Heart left ventricle (tissue), 16 donors: ENCODE measurements around the gene KRTAP6-1. TPM values are rescaled to one million over a fixed set of nuclear protein-coding genes. Genes with fewer than 3 reads are reported as not detected.

Source experiments
- ATAC-seq, 4 donors: fragments of 200-7000 bp; cut with Tn5 transposase; one replicate each; pipeline ENCODE4 v1.9.1; 2020 to 2022; ENCODE audit warnings: moderate library complexity in 4 of 4, mild to moderate bottlenecking in 3 of 4, moderate number of reproducible peaks in 1 of 4
- DNase-seq, 5 donors: peaks; one replicate each; pipeline ENCODE4 v3.0.0-alpha.2; 2020
- H3K27ac ChIP-seq, 12 donors: fragments of 200-600 bp; sonication (generic) in 4 of 12; one replicate each; pipeline versions ENCODE4 v1.5.0 to v1.8.0; 2016 to 2022; ENCODE audit warnings: mild to moderate bottlenecking in 2 of 12
- H3K27me3 ChIP-seq, 9 donors: fragments of 200-600 bp; sonication (generic) in 2 of 9; one replicate each; pipeline versions ENCODE4 v1.5.1 to v1.8.0; 2016 to 2022; ENCODE audit warnings: mild to moderate bottlenecking in 3 of 9
- H3K36me3 ChIP-seq, 9 donors: fragments of 200-600 bp; sonication (generic) in 2 of 9; one replicate each; pipeline versions ENCODE4 v1.5.0 to v1.8.0; 2018 to 2022; ENCODE audit warnings: mild to moderate bottlenecking in 2 of 9
- H3K4me1 ChIP-seq, 12 donors: fragments of 200-600 bp; sonication (generic) in 4 of 12; one replicate each; pipeline versions ENCODE4 v1.5.0 to v1.8.0; 2016 to 2022; ENCODE audit warnings: mild to moderate bottlenecking in 3 of 12
- H3K4me3 ChIP-seq, 12 donors: fragments of 200-600 bp; sonication (generic) in 4 of 12; one replicate each; pipeline versions ENCODE4 v1.5.0 to v1.8.0; 2017 to 2022; ENCODE audit warnings: mild to moderate bottlenecking in 9 of 12, moderate library complexity in 4 of 12
- H3K9me3 ChIP-seq, 12 donors: fragments of 200-600 bp; sonication (generic) in 4 of 12; one replicate each; pipeline versions ENCODE4 v1.5.0 to v1.8.0; 2016 to 2022; ENCODE audit warnings: mild to moderate bottlenecking in 1 of 12
- POLR2A ChIP-seq, 2 donors: fragments of 450-650 bp; IDR thresholded peaks; one replicate each; pipeline ENCODE4 v1.6.1; 2017; ENCODE audit warnings: antibody characterized with exemption in 2 of 2, mild to moderate bottlenecking in 2 of 2, moderate library complexity in 2 of 2
- WGBS, 4 donors: extraction: QIAGEN DNeasy Blood & Tissue Kit in 2 of 4; methylation state at CpG; one replicate each; pipeline versions ENCODE4 v1.1.5 to v1.1.7; 2013 to 2018; 5-methylcytosine and 5-hydroxymethylcytosine counted together
- intact Hi-C, 10 donors: fragments of 100-400 bp; cut with DNase I; formaldehyde crosslinking; loops; one replicate each; pipeline versions ENCODE4 v1.11.1 to v1.14.2; 2022
- polyA plus RNA-seq, 2 donors: library from polyadenylated mRNA; stranded (reverse); fragments of 200-250 nt; gene quantifications; one replicate each; pipeline ENCODE4 v1.2.3, GENCODE V29; 2013
- total RNA-seq, 9 donors: library from RNA; depleted of rRNA in 2 of 9; stranded (reverse); fragments of >200 nt in 2 of 9; fragmentation: NEBNext Ultra II Directional in 3 of 9; extraction: Animal tissue kit (Norgen Biotek cat#: 25700) in 3 of 9; gene quantifications; one replicate each; pipeline versions ENCODE4 v1.1.0 to v1.2.4, GENCODE V29; 2016 to 2023
- TF ChIP-seq, protein P1 (sequence below), 12 donors: fragments of 200-600 bp; sonication (generic) in 4 of 12; IDR thresholded peaks; one replicate each; pipeline versions ENCODE4 v1.5.0 to v1.8.0; 2018 to 2022; ENCODE audit warnings: antibody characterized with exemption in 12 of 12, mild to moderate bottlenecking in 5 of 12
- donor health status: ischemic (EF 13 %, LVEDD 7.1; RV severe dilation, severe dysfunction).
- donor health status: healthy with polysubstance abuse.
- donor health status: DM: no; HTN: yes; CAD: no.
- donor health status: DM: no; HTN: no; CAD: no.
- donor health status: ischemic (EF 25% LVEDD 6.9; RV normal size, moderate dysfunction).
- donor health status: ischemic (EF 25% LVEDD 5.7; RV mildly dilated, moderate dysfunction).
- donor health status: healthy.
- donor health status: DM: yes; HTN: yes; CAD: no.
- donor health status: ischemic (EF 35%, LVEDD 5.7; RV mildly dilated, moderate dysfunction).
- donor health status: nonischemic (EF 11% LVEDD 7.7; RV severe dilation, severe dysfunction).
- donor health status: DM: yes; HTN: yes; CAD: no.
- donor health status: PGD.
- donor health status: ischemic (EF 29% LVEDD 5.4; RV normal size, mild dysfunction).
- donor health status: nonischemic (EF 23%, LVEDD 6.1; RV moderate dilation, normal function).

Gene KRTAP6-1
- total and polyA plus RNA-seq, 11 donors = not detected

- intact Hi-C loops = no loop called here
- 41 to 100% (median 67%) methylated on average over 1 of the region's 1 CpG for WGBS, 4 donors
- Histone ChIP-seq H3K4me1 (no peaks in the 10 kb centered on the region), H3K36me3 (no peaks in the 10 kb centered on the region), H3K27ac (no peak within 1 kb of the TSS), H3K27me3 (no peaks in the 10 kb centered on the region), H3K4me3 (no peak within 1 kb of the TSS), H3K9me3 (peaks cover 0 to 5% (median 0%) of the 10 kb centered on the region in 12 donors)
- TF ChIP-seq, protein P1, sequence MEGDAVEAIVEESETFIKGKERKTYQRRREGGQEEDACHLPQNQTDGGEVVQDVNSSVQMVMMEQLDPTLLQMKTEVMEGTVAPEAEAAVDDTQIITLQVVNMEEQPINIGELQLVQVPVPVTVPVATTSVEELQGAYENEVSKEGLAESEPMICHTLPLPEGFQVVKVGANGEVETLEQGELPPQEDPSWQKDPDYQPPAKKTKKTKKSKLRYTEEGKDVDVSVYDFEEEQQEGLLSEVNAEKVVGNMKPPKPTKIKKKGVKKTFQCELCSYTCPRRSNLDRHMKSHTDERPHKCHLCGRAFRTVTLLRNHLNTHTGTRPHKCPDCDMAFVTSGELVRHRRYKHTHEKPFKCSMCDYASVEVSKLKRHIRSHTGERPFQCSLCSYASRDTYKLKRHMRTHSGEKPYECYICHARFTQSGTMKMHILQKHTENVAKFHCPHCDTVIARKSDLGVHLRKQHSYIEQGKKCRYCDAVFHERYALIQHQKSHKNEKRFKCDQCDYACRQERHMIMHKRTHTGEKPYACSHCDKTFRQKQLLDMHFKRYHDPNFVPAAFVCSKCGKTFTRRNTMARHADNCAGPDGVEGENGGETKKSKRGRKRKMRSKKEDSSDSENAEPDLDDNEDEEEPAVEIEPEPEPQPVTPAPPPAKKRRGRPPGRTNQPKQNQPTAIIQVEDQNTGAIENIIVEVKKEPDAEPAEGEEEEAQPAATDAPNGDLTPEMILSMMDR (IDR thresholded peaks at IDR 0.05) = no peak
- no peak for TF ChIP-seq POLR2A (IDR thresholded peaks at IDR 0.05)
- no peak for ATAC-seq
- no peak for DNase-seq
Observed at GRCh38 chr21:30600787-30601186, 12.9 kb downstream of the KRTAP6-1 start, which contains the start of gene KRTAP22-1. Gene KRTAP22-1 (plus strand): TSS chr21:30601087.

DNA sequence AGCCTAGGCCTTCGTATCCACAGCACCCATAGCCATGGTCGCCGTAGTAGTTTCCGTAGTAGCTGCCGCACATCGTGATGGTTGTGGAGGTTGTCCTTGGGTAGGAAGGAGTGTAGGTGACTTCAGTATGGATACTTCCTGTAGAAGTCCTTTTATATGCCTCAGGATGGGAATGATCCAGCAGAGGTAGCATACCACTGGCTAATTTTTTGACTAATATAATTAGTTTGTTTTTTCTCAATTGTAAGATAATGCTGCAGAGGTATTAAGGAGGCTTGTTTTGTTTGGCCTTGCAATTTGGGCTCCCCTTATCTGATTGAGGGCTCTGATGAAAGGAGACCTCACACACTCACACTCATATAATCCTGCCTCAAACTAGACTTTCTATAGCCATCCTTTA is 14.9 kb downstream of the KRTAP6-1 start, which contains the start of gene KRTAP6-2:
TSS of gene KRTAP6-2 (minus strand) at position 101 of the 400 bp plus-strand sequence. CDS start at position 73, 28 bp downstream.
- WGBS, 4 donors = 91 to 95% (median 93%) methylated on average over 6 of the region's 6 CpGs
- Histone ChIP-seq H3K4me3 (no peak within 1 kb of the TSS), H3K36me3 (no peaks in the 10 kb centered on the region), H3K27ac (no peak within 1 kb of the TSS), H3K9me3 (peaks cover 0 to 5% (median 0%) of the 10 kb centered on the region in 12 donors), H3K27me3 (no peaks in the 10 kb centered on the region), H3K4me1 (no peaks in the 10 kb centered on the region)
- no peak for DNase-seq
- TF ChIP-seq, protein P1 (IDR thresholded peaks at IDR 0.05) = no peak
- TF ChIP-seq POLR2A (IDR thresholded peaks at IDR 0.05) = no peak
- no peak for ATAC-seq
- intact Hi-C loops = no loop called here

GRCh38 chr21:30592140-30592539 is 21.6 kb downstream of the KRTAP6-1 start, which contains the start of gene KRTAP6-3:
Gene KRTAP6-3 (plus strand): TSS chr21:30592440. CDS start chr21:30592446, 6 bp downstream.
- Histone ChIP-seq H3K4me3 (no peak within 1 kb of the TSS), H3K36me3 (no peaks in the 10 kb centered on the region), H3K4me1 (no peaks in the 10 kb centered on the region), H3K27ac (no peak within 1 kb of the TSS), H3K27me3 (no peaks in the 10 kb centered on the region), H3K9me3 (no peaks in the 10 kb centered on the region)
- DNase-seq = no peak
- 85 to 97% (median 88%) methylated on average over 4 of the region's 4 CpGs for WGBS, 4 donors
- intact Hi-C loops = no loop called here
- TF ChIP-seq, protein P1 (IDR thresholded peaks at IDR 0.05) = no peak
- TF ChIP-seq POLR2A (IDR thresholded peaks at IDR 0.05) = no peak
- ATAC-seq = peak in 1 of 4 donors; percentile 27

DNA sequence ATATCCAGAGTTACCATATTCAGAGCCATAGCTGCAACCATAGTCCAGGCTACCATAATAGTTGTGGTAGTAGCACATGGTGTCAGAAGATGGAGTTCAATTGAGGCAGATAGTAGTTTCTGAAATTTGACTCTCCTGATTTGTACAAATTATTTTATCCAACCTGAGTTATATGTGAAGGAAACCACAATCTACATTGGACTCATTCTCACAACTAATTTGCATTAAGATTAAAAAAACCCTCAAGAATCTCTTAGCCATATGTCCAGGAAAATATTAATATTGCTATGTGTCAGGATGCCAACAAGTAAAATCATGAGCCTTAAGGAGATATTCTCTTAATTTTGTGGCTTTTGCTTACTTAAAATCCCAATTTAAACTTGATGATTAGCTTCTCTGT is 23.4 kb downstream of the KRTAP6-1 start, which contains the start of gene KRTAP22-2:
TSS of gene KRTAP22-2 (minus strand) at position 101 of the 400 bp plus-strand sequence.
- intact Hi-C loops = no loop called here
- no peaks in the 10 kb centered on the region for H3K9me3 ChIP-seq
- no peak for ATAC-seq
- H3K4me3 ChIP-seq = no peak within 1 kb of the TSS
- H3K4me1 ChIP-seq = no peaks in the 10 kb centered on the region
- no peak for TF ChIP-seq POLR2A (IDR thresholded peaks at IDR 0.05)
- TF ChIP-seq, protein P1 (IDR thresholded peaks at IDR 0.05) = no peak
- no peaks in the 10 kb centered on the region for H3K36me3 ChIP-seq
- H3K27me3 ChIP-seq = no peaks in the 10 kb centered on the region
- no peak within 1 kb of the TSS for H3K27ac ChIP-seq
- no peak for DNase-seq
